Neural progenitor cell (in vitro differentiated cells): ENCODE measurements around the gene RAB35. TPM values are rescaled to one million over a fixed set of nuclear protein-coding genes. Genes with fewer than 3 reads are reported as not detected.
"Not testable (repeated sequence)": the region's sequence is repeated elsewhere in the genome, so short reads cannot be mapped to it uniquely, and the experiment has no call there.

ENCODE experiments used
- DNase-seq: peaks from one replicate; pipeline ENCODE4 v3.0.0-alpha.2; 2016; ENCODE audit warnings: low spot score
- H2AFZ ChIP-seq: fragments of 200-600 bp; sonication (generic); replicated peaks from 2 replicates; pipeline ENCODE4 v1.6.1; 2016; ENCODE audit warnings: antibody characterized with exemption
- H3F3A ChIP-seq: fragments of 200-600 bp; sonication (generic); 2 replicates; pipeline ENCODE4 v1.6.1; 2016; ENCODE audit warnings: antibody characterized with exemption, low read depth
- H3K27ac ChIP-seq: fragments of 200-600 bp; sonication (generic); 2 replicates; pipeline ENCODE4 v1.5.1; 2016; ENCODE audit warnings: mild to moderate bottlenecking
- H3K27me3 ChIP-seq: fragments of 200-600 bp; sonication (generic); 2 replicates; pipeline ENCODE4 v1.6.1; 2016; ENCODE audit warnings: mild to moderate bottlenecking, moderate library complexity
- H3K36me3 ChIP-seq: fragments of 200-600 bp; sonication (generic); 2 replicates; pipeline ENCODE4 v1.5.1; 2016
- H3K4me1 ChIP-seq: fragments of 200-600 bp; sonication (generic); 2 replicates; pipeline ENCODE4 v1.6.1; 2016; ENCODE audit warnings: mixed run types
- H3K4me2 ChIP-seq: fragments of 200-600 bp; sonication (generic); 2 replicates; pipeline ENCODE4 v1.6.1; 2016
- H3K4me3 ChIP-seq: fragments of 200-600 bp; sonication (generic); 2 replicates; pipeline ENCODE4 v1.5.1; 2016
- H3K79me2 ChIP-seq: fragments of 200-600 bp; sonication (generic); 2 replicates; pipeline ENCODE4 v1.6.1; 2016; ENCODE audit warnings: low read depth
- H3K9ac ChIP-seq: fragments of 200-600 bp; sonication (generic); 2 replicates; pipeline ENCODE4 v1.6.1; 2016
- H3K9me3 ChIP-seq: fragments of 200-600 bp; sonication (generic); 2 replicates; pipeline ENCODE4 v1.5.1; 2016; ENCODE audit warnings: low read depth
- H4K20me1 ChIP-seq: fragments of 200-600 bp; sonication (generic); 2 replicates; pipeline ENCODE4 v1.6.1; 2016; ENCODE audit warnings: low read depth
- H3K27ac Mint-ChIP-seq: 3 replicates; pipeline ENCODE4 v1.8.0; 2021; ENCODE audit warnings: mixed read lengths
- H3K27me3 Mint-ChIP-seq: 2 replicates; pipeline ENCODE4 v1.8.0; 2022; ENCODE audit warnings: low read depth, mild to moderate bottlenecking, inconsistent platforms, moderate library complexity, mixed read lengths; ENCODE audit not compliant: insufficient read depth
- H3K36me3 Mint-ChIP-seq: 3 replicates; pipeline ENCODE4 v1.8.0; 2021; ENCODE audit warnings: mixed read lengths
- H3K4me1 Mint-ChIP-seq: 3 replicates; pipeline ENCODE4 v1.8.0; 2021; ENCODE audit warnings: mixed read lengths
- H3K4me3 Mint-ChIP-seq: 3 replicates; pipeline ENCODE4 v1.8.0; 2021; ENCODE audit warnings: mild to moderate bottlenecking, moderate library complexity, mixed read lengths
- H3K9me3 Mint-ChIP-seq: 3 replicates; pipeline ENCODE4 v1.8.0; 2020; ENCODE audit warnings: mixed read lengths
- EZH2 ChIP-seq: fragments of 200-600 bp; sonication (generic); IDR thresholded peaks from 2 replicates; pipeline ENCODE4 v1.6.1; 2017; ENCODE audit warnings: antibody characterized with exemption, mild to moderate bottlenecking, moderate library complexity
- EZH2phosphoT487 ChIP-seq: fragments of 200-600 bp; sonication (generic); IDR thresholded peaks from 2 replicates; pipeline ENCODE4 v1.6.1; 2017; ENCODE audit warnings: antibody characterized with exemption
- microRNA-seq: library from miRNA; unstranded; fragments of <30 nt; microRNA quantifications from one replicate; pipeline ENCODE4, GENCODE V29; 2016
- small RNA-seq: library from RNA; depleted of rRNA; stranded (forward); fragments of <200 nt; gene quantifications from one replicate; pipeline ENCODE3, GENCODE V24; 2015
- total RNA-seq: library from RNA; depleted of rRNA; stranded (reverse); fragments of >200 nt; gene quantifications from 2 replicates; pipeline ENCODE4 v1.2.3, GENCODE V29; 2015; ENCODE audit warnings: low replicate concordance
- TF ChIP-seq, protein P1 (sequence below): fragments of 200-600 bp; sonication (generic); IDR thresholded peaks from 2 replicates; pipeline ENCODE4 v1.5.1; 2017; ENCODE audit warnings: antibody characterized with exemption, mild to moderate bottlenecking

The RAB35 gene
- total RNA-seq, 1 donor from 2014 or later = 17.5 TPM

DNA sequence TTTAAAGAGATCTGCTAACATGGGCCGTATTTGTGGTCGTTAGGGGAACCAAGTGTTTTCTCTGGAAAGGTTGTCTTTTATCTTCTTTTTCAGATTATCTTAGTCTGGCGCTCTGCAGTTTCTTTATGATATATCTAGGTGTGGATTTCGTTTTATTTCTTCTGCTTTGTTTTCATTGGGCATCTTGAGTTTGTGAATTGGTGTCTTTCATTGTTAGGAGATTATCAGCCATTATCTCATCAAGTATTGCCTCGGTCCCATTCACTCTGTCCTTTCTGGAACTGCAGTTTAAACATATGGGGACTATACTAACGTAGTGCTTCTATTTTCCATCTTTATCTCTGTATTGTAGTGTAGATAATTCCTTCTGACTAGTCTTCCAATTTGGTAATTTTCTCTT is 67.1 kb downstream of the RAB35 start:
- Histone ChIP-seq H2AFZ (no peak overlapping the region), H3K4me2 (no peak overlapping the region), H3K27me3 (no peaks in the 10 kb centered on the region), H3K36me3 (no peaks in the 10 kb centered on the region), H3K9me3 (no peaks in the 10 kb centered on the region), H3K9ac (no peak overlapping the region), H3F3A (no peaks in the 10 kb centered on the region), H3K79me2 (no peaks in the 10 kb centered on the region), H3K27ac (no peak overlapping the region), H3K4me1 (peaks cover 6% of the 10 kb centered on the region), H3K4me3 (no peak overlapping the region), H4K20me1 (no peaks in the 10 kb centered on the region)
- TF ChIP-seq EZH2 (no peak), EZH2phosphoT487 (no peak)
- TF ChIP-seq, protein P1, sequence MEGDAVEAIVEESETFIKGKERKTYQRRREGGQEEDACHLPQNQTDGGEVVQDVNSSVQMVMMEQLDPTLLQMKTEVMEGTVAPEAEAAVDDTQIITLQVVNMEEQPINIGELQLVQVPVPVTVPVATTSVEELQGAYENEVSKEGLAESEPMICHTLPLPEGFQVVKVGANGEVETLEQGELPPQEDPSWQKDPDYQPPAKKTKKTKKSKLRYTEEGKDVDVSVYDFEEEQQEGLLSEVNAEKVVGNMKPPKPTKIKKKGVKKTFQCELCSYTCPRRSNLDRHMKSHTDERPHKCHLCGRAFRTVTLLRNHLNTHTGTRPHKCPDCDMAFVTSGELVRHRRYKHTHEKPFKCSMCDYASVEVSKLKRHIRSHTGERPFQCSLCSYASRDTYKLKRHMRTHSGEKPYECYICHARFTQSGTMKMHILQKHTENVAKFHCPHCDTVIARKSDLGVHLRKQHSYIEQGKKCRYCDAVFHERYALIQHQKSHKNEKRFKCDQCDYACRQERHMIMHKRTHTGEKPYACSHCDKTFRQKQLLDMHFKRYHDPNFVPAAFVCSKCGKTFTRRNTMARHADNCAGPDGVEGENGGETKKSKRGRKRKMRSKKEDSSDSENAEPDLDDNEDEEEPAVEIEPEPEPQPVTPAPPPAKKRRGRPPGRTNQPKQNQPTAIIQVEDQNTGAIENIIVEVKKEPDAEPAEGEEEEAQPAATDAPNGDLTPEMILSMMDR = no peak
- H3K4me3 Mint-ChIP-seq = no peak overlapping the region
- no peaks in the 10 kb centered on the region for H3K27me3 Mint-ChIP-seq
- H3K27ac Mint-ChIP-seq = no peak overlapping the region
- no peaks in the 10 kb centered on the region for H3K36me3 Mint-ChIP-seq
- peaks cover 14% of the 10 kb centered on the region for H3K4me1 Mint-ChIP-seq
- no peak for DNase-seq
- peaks cover 2% of the 10 kb centered on the region for H3K9me3 Mint-ChIP-seq

DNA sequence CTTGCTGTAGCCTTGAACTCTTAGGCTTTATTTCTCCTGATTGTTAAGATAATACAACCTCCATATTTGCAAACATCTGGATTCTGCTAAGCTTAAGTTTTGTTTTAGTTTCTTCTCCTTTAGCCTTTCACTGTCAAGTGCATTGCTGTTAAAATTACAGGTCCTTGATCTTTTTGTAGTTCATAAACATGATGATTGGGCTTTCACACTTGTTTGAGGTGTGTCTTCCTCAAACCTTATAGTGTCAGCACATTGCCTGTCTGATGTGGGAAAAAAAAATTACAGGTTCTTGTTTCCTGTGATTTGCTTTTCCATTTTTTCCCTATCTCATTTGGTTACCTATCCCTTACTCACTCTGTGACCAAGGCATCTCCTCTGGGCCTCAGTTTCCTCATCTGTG is 68.3 kb downstream of the RAB35 start:
- H3K27ac Mint-ChIP-seq = no peak overlapping the region
- H4K20me1 ChIP-seq = no peaks in the 10 kb centered on the region
- H3K9ac ChIP-seq = no peak overlapping the region
- no peaks in the 10 kb centered on the region for H3K36me3 ChIP-seq
- peaks cover 23% of the 10 kb centered on the region for H3K4me1 Mint-ChIP-seq
- H3K9me3 Mint-ChIP-seq = peaks cover 2% of the 10 kb centered on the region
- no peaks in the 10 kb centered on the region for H3K27me3 Mint-ChIP-seq
- TF ChIP-seq, protein P1 = no peak
- TF ChIP-seq EZH2 (no peak), EZH2phosphoT487 (no peak)
- no peaks in the 10 kb centered on the region for H3K36me3 Mint-ChIP-seq
- no peaks in the 10 kb centered on the region for H3K27me3 ChIP-seq
- no peak overlapping the region for H3K4me3 ChIP-seq
- no peaks in the 10 kb centered on the region for H3K9me3 ChIP-seq
- H3K4me3 Mint-ChIP-seq = no peak overlapping the region
- H3K4me2 ChIP-seq = no peak overlapping the region
- H2AFZ ChIP-seq = no peak overlapping the region
- no peak overlapping the region for H3K27ac ChIP-seq
- H3K4me1 ChIP-seq = peaks cover 6% of the 10 kb centered on the region
- H3K79me2 ChIP-seq = no peaks in the 10 kb centered on the region
- no peak for DNase-seq
- no peaks in the 10 kb centered on the region for H3F3A ChIP-seq

- no peak overlapping the region for H3K27ac ChIP-seq
Measured at GRCh38 chr12:120047072-120047471, 69.5 kb downstream of the RAB35 start.

DNA sequence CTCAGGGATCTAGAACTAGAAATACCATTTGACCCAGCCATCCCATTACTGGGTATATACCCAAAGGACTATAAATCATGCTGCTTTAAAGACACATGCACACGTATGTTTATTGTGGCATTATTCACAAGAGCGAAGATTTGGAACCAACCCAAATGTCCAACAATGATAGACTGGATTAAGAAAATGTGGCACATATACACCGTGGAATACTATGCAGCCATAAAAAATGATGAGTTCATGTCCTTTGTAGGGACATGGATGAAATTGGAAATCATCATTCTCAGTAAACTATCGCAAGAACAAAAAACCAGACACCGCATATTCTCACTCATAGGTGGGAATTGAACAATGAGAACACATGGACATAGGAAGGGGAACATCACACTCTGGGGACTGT is 71.2 kb downstream of the RAB35 start:
- not testable (repeated sequence) for H3K27me3 Mint-ChIP-seq, H3K36me3 Mint-ChIP-seq, H3K27ac ChIP-seq, H3K9me3 ChIP-seq, H3K9me3 Mint-ChIP-seq, H3K36me3 ChIP-seq, H3K4me3 Mint-ChIP-seq, DNase-seq, H3K9ac ChIP-seq, H3K27ac Mint-ChIP-seq, H3F3A ChIP-seq, H2AFZ ChIP-seq, H3K4me3 ChIP-seq, H3K4me2 ChIP-seq, H4K20me1 ChIP-seq, H3K27me3 ChIP-seq, H3K79me2 ChIP-seq
- peaks cover 50% of the 10 kb centered on the region for H3K4me1 Mint-ChIP-seq
- H3K4me1 ChIP-seq = peaks cover 15% of the 10 kb centered on the region

More at GRCh38 chr12:120047072-120047471, 69.5 kb downstream of the RAB35 start:
- Mint-ChIP-seq H3K4me3 (no peak overlapping the region), H3K4me1 (peaks cover 35% of the 10 kb centered on the region), H3K9me3 (no peaks in the 10 kb centered on the region), H3K27me3 (no peaks in the 10 kb centered on the region), H3K36me3 (no peaks in the 10 kb centered on the region), H3K27ac (no peak overlapping the region)
- Histone ChIP-seq H3K4me1 (peaks cover 6% of the 10 kb centered on the region), H3K79me2 (no peaks in the 10 kb centered on the region), H4K20me1 (no peaks in the 10 kb centered on the region), H3K9ac (no peak overlapping the region), H3K27me3 (no peaks in the 10 kb centered on the region), H3K9me3 (no peaks in the 10 kb centered on the region), H3K4me3 (no peak overlapping the region), H3K4me2 (no peak overlapping the region), H3F3A (no peaks in the 10 kb centered on the region), H3K36me3 (no peaks in the 10 kb centered on the region), H2AFZ (no peak overlapping the region)
- DNase-seq = no peak
- TF ChIP-seq EZH2phosphoT487 = no peak
- TF ChIP-seq EZH2 = no peak
- TF ChIP-seq, protein P1 = no peak

Small RNA genes within 50 kb of the gene (microRNA-seq; reads per million reads assigned to microRNA genes)
- gene MIR4498 = not detected

Small RNA genes within 50 kb of the gene (small RNA-seq; reads per million reads assigned to genes)
- not detected for gene AC004812.1
- 0.09 reads per million for gene MIR4498

Other genes with a start within 250 kb of the RAB35 start
- 65.7 and 98.5 TPM in 2 replicates for gene CIT, start 239.4 kb downstream of the RAB35 start, total RNA-seq
- gene BICDL1, start 127.5 kb downstream of the RAB35 start, total RNA-seq = 2.5 and 3.8 TPM in 2 replicates
- 60.9 and 74.3 TPM in 2 replicates for gene GCN1, start 78.0 kb upstream of the RAB35 start, total RNA-seq
- gene RPLP0, start 84.4 kb upstream of the RAB35 start, total RNA-seq = 7,069 and 9,364 TPM in 2 replicates
- gene PXN, start 149.0 kb upstream of the RAB35 start, total RNA-seq = 8.2 and 19.3 TPM in 2 replicates
- under 0.01 TPM in 1 of 2 replicates, not detected in the other for gene RNU4-2, start 175.2 kb upstream of the RAB35 start, total RNA-seq
- under 0.01 TPM in 2 replicates for gene RNU4-1, start 176.5 kb upstream of the RAB35 start, total RNA-seq
- gene SIRT4, start 185.6 kb upstream of the RAB35 start, total RNA-seq = 3.8 and 6.8 TPM in 2 replicates
- not detected in 2 replicates for gene PLA2G1B, start 211.0 kb upstream of the RAB35 start, total RNA-seq